22Rv1 (cell line): ENCODE measurements around the gene RFTN1.

Source experiments
- CTCF ChIP-seq: fragments of 450-650 bp; IDR thresholded peaks from 2 replicates; pipeline ENCODE4 v1.5.1; 2017; ENCODE audit warnings: mild to moderate bottlenecking
- ZFX ChIP-seq: fragments of 450-650 bp; IDR thresholded peaks from 2 replicates; pipeline ENCODE4 v1.6.1; 2017; ENCODE audit warnings: antibody characterized with exemption, borderline replicate concordance

GRCh38 chr3:16400106-16400931 lies 113.2 kb downstream of the RFTN1 start:
- no peak for TF ChIP-seq CTCF
- TF ChIP-seq ZFX: no peak
